GM12878 (cell line): Measurements from ENCODE around the gene RNASEH2B. TPM values are rescaled to one million over a fixed set of nuclear protein-coding genes. Genes with fewer than 3 reads are reported as not detected.

ENCODE experiments used
- ATAC-seq: fragments of 200-7000 bp; cut with Tn5 transposase; 3 replicates; pipeline ENCODE4 v1.9.1; 2020; ENCODE audit warnings: mild to moderate bottlenecking, moderate library complexity
- BruUV-seq: library from RNA; stranded (reverse); fragments of 400-500 nt; replicated peaks from 2 replicates; lab custom pipeline; 2021; lab: Mats Ljungman, UMichigan
- CTCF ChIA-PET: fragments of 300-600 bp; sonication (Branson Sonifier 250); formaldehyde crosslinking; extraction: SDS; loops from one replicate; lab custom pipeline; 2021; ENCODE audit warnings: inconsistent platforms; lab: Yijun Ruan, JAX
- POLR2A ChIA-PET: fragments of 350-600 bp; formaldehyde crosslinking; extraction: SDS; loops from one replicate; lab custom pipeline; 2021; ENCODE audit warnings: inconsistent platforms; lab: Charles Lee
- RAD21 ChIA-PET: fragments of 300-600 bp; sonication (Branson Sonifier 250); formaldehyde crosslinking; loops from one replicate; lab custom pipeline; 2023; ENCODE audit warnings: antibody characterized with exemption; ENCODE audit not compliant: unreplicated experiment; lab: Charles Lee
- SMC1A ChIA-PET: fragments of 300-600 bp; sonication (Branson Sonifier 250); formaldehyde crosslinking; loops from one replicate; lab custom pipeline; 2023; ENCODE audit not compliant: unreplicated experiment, uncharacterized antibody; lab: Charles Lee
- DNase-seq: peaks from one replicate; pipeline ENCODE4 v3.0.0-alpha.2; 2011; ENCODE audit warnings: low read depth, low spot score
- FAIRE-seq: peaks from 3 replicates; lab custom pipeline; 2011; peaks lifted over from hg19 to GRCh38; lab: Jason Lieb, UNC
- H2AFZ ChIP-seq: 2 replicates; pipeline ENCODE4 v1.6.0; 2011; ENCODE audit warnings: low read depth, low read length, control low read depth; ENCODE audit not compliant: control insufficient read depth
- H3K27ac ChIP-seq: 2 replicates; pipeline ENCODE4 v1.5.1; 2011; ENCODE audit warnings: control low read depth; ENCODE audit not compliant: control insufficient read depth, insufficient read depth
- H3K27me3 ChIP-seq, 2 experiments: replicated peaks in 1 of 2; 2 replicates each; pipeline versions ENCODE4 v1.6.0 to v1.6.1; 2011; ENCODE audit warnings: low read length in 1 of 2; ENCODE audit not compliant: control insufficient read depth in 2 of 2, insufficient read depth in 2 of 2
- H3K36me3 ChIP-seq, 2 experiments: 2 replicates each; pipeline ENCODE4 v1.5.1; 2011; ENCODE audit warnings: low read length in 1 of 2; ENCODE audit not compliant: control insufficient read depth in 2 of 2, insufficient read depth in 2 of 2
- H3K4me1 ChIP-seq: 2 replicates; pipeline ENCODE4 v1.6.1; 2011; ENCODE audit warnings: mild to moderate bottlenecking, low read length, moderate library complexity, mixed read lengths; ENCODE audit not compliant: control insufficient read depth, insufficient read depth
- H3K4me2 ChIP-seq: 2 replicates; pipeline ENCODE4 v1.6.0; 2011; ENCODE audit warnings: control low read depth; ENCODE audit not compliant: control insufficient read depth, insufficient read depth
- H3K4me3 ChIP-seq: fragments of 200-600 bp; sonication (generic); 2 replicates; pipeline ENCODE4 v1.5.1; 2016
- H3K79me2 ChIP-seq: 2 replicates; pipeline ENCODE4 v1.6.0; 2011; ENCODE audit warnings: low read length; ENCODE audit not compliant: control insufficient read depth, insufficient read depth
- H3K9ac ChIP-seq: 2 replicates; pipeline ENCODE4 v1.8.0; 2011; ENCODE audit warnings: low read length, control low read depth, mixed read lengths; ENCODE audit not compliant: control insufficient read depth, insufficient read depth
- H3K9me3 ChIP-seq: replicated peaks from 3 replicates; pipeline ENCODE4 v1.5.1; 2011; ENCODE audit warnings: mild to moderate bottlenecking, low read length; ENCODE audit not compliant: control insufficient read depth, insufficient read depth
- H4K20me1 ChIP-seq: 2 replicates; pipeline ENCODE4 v1.6.0; 2011; ENCODE audit not compliant: control insufficient read depth, insufficient read depth
- HDAC6 ChIP-seq: fragments of 200-600 bp; sonication (generic); IDR thresholded peaks from one replicate; pipeline ENCODE4 v1.8.0; 2017; ENCODE audit warnings: antibody characterized with exemption; ENCODE audit not compliant: unreplicated experiment
- IKZF1 ChIP-seq: fragments of 450-650 bp; conservative IDR thresholded peaks from 2 replicates; pipeline ENCODE4 v1.6.1; 2017; ENCODE audit warnings: antibody characterized with exemption, mild to moderate bottlenecking
- MYC ChIP-seq: IDR thresholded peaks from 2 replicates; pipeline ENCODE4 v1.6.1; 2011; ENCODE audit warnings: mild to moderate bottlenecking, low read length, moderate library complexity, inconsistent platforms; ENCODE audit not compliant: insufficient read depth, insufficient replicate concordance, insufficient read length, severe bottlenecking
- POLR2AphosphoS5 ChIP-seq: IDR thresholded peaks from 2 replicates; pipeline ENCODE4 v1.6.1; 2011; ENCODE audit warnings: mild to moderate bottlenecking, low read length, inconsistent platforms
- SMAD5 ChIP-seq: IDR thresholded peaks from 2 replicates; pipeline ENCODE4 v1.6.1; 2016; ENCODE audit warnings: antibody characterized with exemption, low read depth
- TARDBP ChIP-seq: IDR thresholded peaks from 2 replicates; pipeline ENCODE4 v1.6.1; 2016; ENCODE audit warnings: borderline replicate concordance
- ZNF207 ChIP-seq: fragments of 450-650 bp; IDR thresholded peaks from 2 replicates; pipeline ENCODE4 v1.6.1; 2014; ENCODE audit warnings: antibody characterized with exemption, mild to moderate bottlenecking, borderline replicate concordance
- WGBS: methylation state at CpG from one replicate; pipeline ENCODE4 v1.1.6; 2016; ENCODE audit warnings: low lambda C conversion rate; ENCODE audit not compliant: insufficient replicate concordance, insufficient coverage; ENCODE audit errors: missing lambda C conversion rate; 5-methylcytosine and 5-hydroxymethylcytosine counted together
- in situ Hi-C: fragments of 300-500 bp; cut with MboI; formaldehyde crosslinking; loops from 9 replicates; pipeline ENCODE4 v1.14.3; 2018; ENCODE audit warnings: mixed read lengths
- intact Hi-C: fragments of 100-400 bp; cut with micrococcal nuclease; formaldehyde crosslinking; loops from one replicate; pipeline ENCODE4 v1.14.2; 2022; ENCODE audit not compliant: unreplicated experiment
- polyA plus RNA-seq, 11 experiments: library from polyadenylated mRNA; depleted of rRNA in 4 of 11; unstranded in 6 of 11; stranded (reverse) in 5 of 11; fragments of >200 nt; fragmentation: Nextera tagmentation in 4 of 11; fragmentation: Illumina TruSeq in 1 of 11; extraction: Ambion mirVana in 4 of 11; extraction: Trizol in 1 of 11; gene quantifications; 1 replicate in 1 of 11; 2 replicates in 10 of 11; pipeline versions ENCODE4 v1.2.1 to v1.2.3, GENCODE V29; 2011 to 2016; ENCODE audit warnings: inconsistent platforms in 2 of 11, missing spikeins in 2 of 11, low read depth in 1 of 11
- total RNA-seq, 4 experiments: library from RNA; depleted of rRNA in 3 of 4; stranded (reverse); fragments of >200 nt in 3 of 4; fragmentation: Illumina TruSeq in 1 of 4; extraction: Trizol in 1 of 4; gene quantifications; 2 replicates each; pipeline versions ENCODE4 v1.2.1 to v1.2.3, GENCODE V29; 2013 to 2021
- TF ChIP-seq, protein P1 (sequence below): fragments of 450-650 bp; conservative IDR thresholded peaks from 2 replicates; pipeline ENCODE4 v1.6.1; 2017; ENCODE audit warnings: mild to moderate bottlenecking, moderate library complexity
- TF ChIP-seq, protein P2 (sequence below): fragments of 450-650 bp; IDR thresholded peaks from 2 replicates; pipeline ENCODE4 v1.6.1; 2018; ENCODE audit warnings: mild to moderate bottlenecking, low read depth, moderate library complexity; ENCODE audit not compliant: partially characterized antibody

Gene RNASEH2B
- total and polyA plus RNA-seq, 10 of the 15 experiments (the other 5 are each of a cell fraction or from before 2014, with no cell fraction given) = 64.9 to 148 (median 97.3) TPM

DNA sequence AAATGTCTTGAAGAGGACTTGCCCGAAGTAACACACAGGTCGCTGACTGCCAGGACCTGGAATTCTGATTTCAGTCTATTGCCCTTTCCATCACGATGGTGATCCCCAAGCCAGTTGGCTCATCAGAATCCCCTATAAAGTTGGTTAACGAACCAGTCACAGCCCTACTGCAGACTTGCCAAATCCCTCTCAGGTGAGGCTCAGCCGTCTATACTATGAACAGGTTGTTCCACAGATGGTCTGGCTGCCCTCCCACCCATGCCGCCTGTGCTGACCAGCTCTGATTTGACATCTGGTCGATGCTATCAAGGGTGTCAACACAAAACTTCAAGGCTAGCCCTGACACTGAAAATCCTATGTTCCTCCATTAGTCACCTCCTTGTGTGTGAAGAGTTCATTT lies 90.0 kb downstream of the RNASEH2B start:
- TF ChIP-seq MYC = no peak
- TF ChIP-seq, protein P1, sequence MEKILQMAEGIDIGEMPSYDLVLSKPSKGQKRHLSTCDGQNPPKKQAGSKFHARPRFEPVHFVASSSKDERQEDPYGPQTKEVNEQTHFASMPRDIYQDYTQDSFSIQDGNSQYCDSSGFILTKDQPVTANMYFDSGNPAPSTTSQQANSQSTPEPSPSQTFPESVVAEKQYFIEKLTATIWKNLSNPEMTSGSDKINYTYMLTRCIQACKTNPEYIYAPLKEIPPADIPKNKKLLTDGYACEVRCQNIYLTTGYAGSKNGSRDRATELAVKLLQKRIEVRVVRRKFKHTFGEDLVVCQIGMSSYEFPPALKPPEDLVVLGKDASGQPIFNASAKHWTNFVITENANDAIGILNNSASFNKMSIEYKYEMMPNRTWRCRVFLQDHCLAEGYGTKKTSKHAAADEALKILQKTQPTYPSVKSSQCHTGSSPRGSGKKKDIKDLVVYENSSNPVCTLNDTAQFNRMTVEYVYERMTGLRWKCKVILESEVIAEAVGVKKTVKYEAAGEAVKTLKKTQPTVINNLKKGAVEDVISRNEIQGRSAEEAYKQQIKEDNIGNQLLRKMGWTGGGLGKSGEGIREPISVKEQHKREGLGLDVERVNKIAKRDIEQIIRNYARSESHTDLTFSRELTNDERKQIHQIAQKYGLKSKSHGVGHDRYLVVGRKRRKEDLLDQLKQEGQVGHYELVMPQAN = no peak
- TF ChIP-seq, protein P2, sequence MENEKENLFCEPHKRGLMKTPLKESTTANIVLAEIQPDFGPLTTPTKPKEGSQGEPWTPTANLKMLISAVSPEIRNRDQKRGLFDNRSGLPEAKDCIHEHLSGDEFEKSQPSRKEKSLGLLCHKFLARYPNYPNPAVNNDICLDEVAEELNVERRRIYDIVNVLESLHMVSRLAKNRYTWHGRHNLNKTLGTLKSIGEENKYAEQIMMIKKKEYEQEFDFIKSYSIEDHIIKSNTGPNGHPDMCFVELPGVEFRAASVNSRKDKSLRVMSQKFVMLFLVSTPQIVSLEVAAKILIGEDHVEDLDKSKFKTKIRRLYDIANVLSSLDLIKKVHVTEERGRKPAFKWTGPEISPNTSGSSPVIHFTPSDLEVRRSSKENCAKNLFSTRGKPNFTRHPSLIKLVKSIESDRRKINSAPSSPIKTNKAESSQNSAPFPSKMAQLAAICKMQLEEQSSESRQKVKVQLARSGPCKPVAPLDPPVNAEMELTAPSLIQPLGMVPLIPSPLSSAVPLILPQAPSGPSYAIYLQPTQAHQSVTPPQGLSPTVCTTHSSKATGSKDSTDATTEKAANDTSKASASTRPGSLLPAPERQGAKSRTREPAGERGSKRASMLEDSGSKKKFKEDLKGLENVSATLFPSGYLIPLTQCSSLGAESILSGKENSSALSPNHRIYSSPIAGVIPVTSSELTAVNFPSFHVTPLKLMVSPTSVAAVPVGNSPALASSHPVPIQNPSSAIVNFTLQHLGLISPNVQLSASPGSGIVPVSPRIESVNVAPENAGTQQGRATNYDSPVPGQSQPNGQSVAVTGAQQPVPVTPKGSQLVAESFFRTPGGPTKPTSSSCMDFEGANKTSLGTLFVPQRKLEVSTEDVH = no peak
- TF ChIP-seq TARDBP = no peak
- TF ChIP-seq IKZF1 = no peak
- TF ChIP-seq SMAD5 = no peak
- no peak for TF ChIP-seq HDAC6
- no peak for TF ChIP-seq POLR2AphosphoS5
- no peak for TF ChIP-seq ZNF207
- no peak overlapping the region for H3K4me2 ChIP-seq
- DNase-seq (no peak), FAIRE-seq (no peak), ATAC-seq (no peak)
- no peaks in the 10 kb centered on the region; a peak in 2 of 4 replicates for H3K27me3 ChIP-seq
- H3K4me1 ChIP-seq = no peaks in the 10 kb centered on the region
- H3K4me3 ChIP-seq = no peak overlapping the region
- POLR2A ChIA-PET = no interaction called here
- no peaks in the 10 kb centered on the region for H3K9me3 ChIP-seq
- no peaks in the 10 kb centered on the region for H4K20me1 ChIP-seq
- no peaks in the 10 kb centered on the region for H3K79me2 ChIP-seq
- no peak overlapping the region for H3K9ac ChIP-seq
- SMC1A ChIA-PET = no interaction called here
- intact Hi-C loops = no loop called here
- BruUV-seq = no TSS peak
- no peak overlapping the region for H3K27ac ChIP-seq
- in situ Hi-C loops = no loop called here
- H3K36me3 ChIP-seq = no peaks in the 10 kb centered on the region
- RAD21 ChIA-PET = no interaction called here
- WGBS = 48% methylated on average over 7 of the region's 7 CpGs
- CTCF ChIA-PET = no interaction called here
- no peak overlapping the region for H2AFZ ChIP-seq
